HG03175 (cell line): ENCODE results near the gene GAS7.

Experiments
- ATAC-seq: cut with Tn5 transposase; IDR thresholded peaks from one replicate; pipeline ENCODE4 v1.9.1; 2021; ENCODE audit warnings: mild to moderate bottlenecking, moderate library complexity; ENCODE audit not compliant: unreplicated experiment

Gene GAS7

GRCh38 chr17:9862220-9862619, 336.2 kb downstream of the GAS7 start:
- no peak for ATAC-seq

- no peak for ATAC-seq
Observed at GRCh38 chr17:9860851-9861250, 337.6 kb downstream of the GAS7 start.
